IPS-18a (cell line): ENCODE results near the gene FBN3.
"Not testable (repeated sequence)": the region's sequence is repeated elsewhere in the genome, so short reads cannot be mapped to it uniquely, and the experiment has no call there.

Source experiments
- H3K27ac ChIP-seq: one replicate; pipeline ENCODE4 v1.5.1; 2013; ENCODE audit warnings: low read length
- H3K27me3 ChIP-seq: one replicate; pipeline ENCODE4 v1.6.1; 2013; ENCODE audit warnings: mild to moderate bottlenecking, low read length; ENCODE audit not compliant: control insufficient read depth, insufficient read depth
- H3K36me3 ChIP-seq: one replicate; pipeline ENCODE4 v1.6.1; 2013; ENCODE audit warnings: low read depth, low read length; ENCODE audit not compliant: control insufficient read depth
- H3K4me1 ChIP-seq: one replicate; pipeline ENCODE4 v1.6.1; 2013; ENCODE audit warnings: low read depth, low read length; ENCODE audit not compliant: control insufficient read depth
- H3K4me3 ChIP-seq: one replicate; pipeline ENCODE4 v1.5.1; 2013; ENCODE audit warnings: low read length
- H3K9ac ChIP-seq: one replicate; pipeline ENCODE4 v1.6.1; 2013; ENCODE audit warnings: mild to moderate bottlenecking, low read length, moderate library complexity
- H3K9me3 ChIP-seq: one replicate; pipeline ENCODE4 v1.6.1; 2013; ENCODE audit warnings: low read depth, low read length; ENCODE audit not compliant: control insufficient read depth

The FBN3 gene

DNA sequence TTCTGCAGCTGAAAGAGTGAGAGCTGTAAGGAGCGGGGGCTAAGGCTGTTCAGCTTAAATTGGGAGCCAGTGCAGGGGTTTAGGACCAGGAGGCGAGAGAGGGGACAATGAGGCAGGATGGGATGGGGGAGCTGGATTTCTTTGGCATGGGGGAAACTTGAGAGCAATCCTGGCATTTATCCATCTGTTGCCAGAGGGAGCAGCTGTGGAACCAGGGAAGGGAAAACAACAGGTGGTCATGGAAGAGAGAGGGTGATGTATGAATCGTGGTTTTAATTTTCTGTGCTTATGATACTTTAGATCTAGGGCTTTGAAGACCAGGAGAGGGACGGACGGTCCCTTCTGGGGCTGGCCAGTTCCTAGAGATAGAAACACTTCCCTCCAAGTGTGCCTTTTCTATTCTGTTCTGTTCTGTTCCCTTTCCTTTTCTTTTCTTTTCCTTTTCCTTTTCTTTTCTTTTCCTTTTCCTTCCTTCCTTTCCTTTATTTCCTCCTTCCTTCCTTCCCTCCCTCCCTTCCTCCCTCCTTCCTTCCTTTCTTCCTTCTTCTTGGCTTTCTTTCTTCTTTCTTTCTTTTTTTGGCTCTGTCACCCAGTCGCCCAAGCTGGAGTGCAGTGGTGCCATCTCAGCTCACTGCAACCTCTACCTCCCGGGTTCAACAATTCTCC lies 112.8 kb downstream of the FBN3 start:
- Histone ChIP-seq H3K9ac (no peak overlapping the region), H3K27ac (no peak overlapping the region), H3K27me3 (no peaks in the 10 kb centered on the region), H3K36me3 (no peaks in the 10 kb centered on the region), H3K9me3 (no peaks in the 10 kb centered on the region), H3K4me3 (no peak overlapping the region), H3K4me1 (peaks cover 20% of the 10 kb centered on the region)

DNA sequence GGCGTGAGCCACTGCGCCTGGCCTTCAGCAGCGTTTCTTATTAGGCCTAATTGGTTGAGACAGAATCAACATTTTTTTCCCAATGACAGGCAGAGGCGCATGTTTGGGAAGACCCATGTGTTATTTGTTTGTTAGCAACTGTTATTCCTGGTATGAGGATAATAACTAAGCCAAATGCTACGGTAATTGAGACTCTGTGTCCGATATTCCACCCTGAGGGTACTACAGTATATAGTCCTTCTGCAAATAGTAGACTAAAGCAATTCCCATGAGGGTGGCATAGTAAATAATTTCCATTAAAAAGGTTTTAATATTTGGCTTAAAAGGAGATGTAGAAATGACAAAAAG lies 115.2 kb downstream of the FBN3 start:
- H3K4me1 ChIP-seq, result peaks cover 20% of the 10 kb centered on the region
- H3K9me3 ChIP-seq, result no peaks in the 10 kb centered on the region
- no peaks in the 10 kb centered on the region for H3K36me3 ChIP-seq
- H3K4me3 ChIP-seq, result no peak overlapping the region
- no peaks in the 10 kb centered on the region for H3K27me3 ChIP-seq
- H3K9ac ChIP-seq, result no peak overlapping the region
- H3K27ac ChIP-seq, result no peak overlapping the region

DNA sequence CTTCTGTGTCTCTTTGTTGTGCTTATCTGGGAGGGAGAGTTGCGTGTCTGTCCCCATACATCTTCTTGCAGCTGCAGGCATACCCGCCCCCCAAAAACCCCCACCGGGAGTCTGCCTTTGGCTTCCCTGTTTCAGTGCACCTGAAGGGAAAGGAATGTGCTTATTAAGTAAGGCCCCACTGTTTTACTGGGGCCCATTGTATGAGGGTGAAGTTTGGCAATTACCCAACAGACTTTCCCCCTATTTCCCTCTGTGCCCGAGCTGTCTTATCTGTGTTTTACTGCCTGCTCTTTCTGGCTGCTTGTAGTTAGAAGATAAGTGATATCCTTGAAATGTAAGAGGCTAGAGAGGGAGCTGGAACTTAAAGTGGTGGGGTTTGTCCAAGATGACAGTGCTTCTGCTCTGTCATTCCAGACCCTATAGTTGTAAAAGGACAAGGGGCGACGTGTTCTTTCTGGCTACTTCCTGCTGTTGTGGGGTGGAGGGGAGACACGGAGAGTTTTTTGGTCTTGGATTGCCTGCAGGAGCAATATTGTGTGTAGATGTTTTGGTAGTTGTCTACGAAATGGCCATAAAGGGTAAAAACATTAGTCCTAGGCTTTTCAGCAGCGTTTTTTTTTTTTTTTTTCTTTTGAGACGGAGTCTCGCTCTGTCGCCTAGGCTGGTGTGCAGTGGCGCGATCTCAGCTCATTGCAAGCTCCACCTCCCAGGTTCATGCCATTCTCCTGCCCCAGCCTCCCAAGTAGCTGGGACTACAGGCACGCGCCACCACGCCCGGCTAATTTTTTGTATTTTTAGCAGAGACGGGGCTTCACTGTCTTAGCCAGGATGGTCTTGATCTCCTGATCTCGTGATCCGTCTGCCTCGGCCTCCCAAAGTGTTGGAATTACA lies 115.9 kb downstream of the FBN3 start:
- Histone ChIP-seq H3K4me3 (peak overlapping the region; percentile 39), H3K9ac (peak overlapping the region; percentile 4), H3K4me1 (peaks cover 25% of the 10 kb centered on the region), H3K27ac (peak overlapping the region; percentile 68)
- H3K27me3 ChIP-seq, H3K9me3 ChIP-seq, H3K36me3 ChIP-seq: not testable (repeated sequence)

DNA sequence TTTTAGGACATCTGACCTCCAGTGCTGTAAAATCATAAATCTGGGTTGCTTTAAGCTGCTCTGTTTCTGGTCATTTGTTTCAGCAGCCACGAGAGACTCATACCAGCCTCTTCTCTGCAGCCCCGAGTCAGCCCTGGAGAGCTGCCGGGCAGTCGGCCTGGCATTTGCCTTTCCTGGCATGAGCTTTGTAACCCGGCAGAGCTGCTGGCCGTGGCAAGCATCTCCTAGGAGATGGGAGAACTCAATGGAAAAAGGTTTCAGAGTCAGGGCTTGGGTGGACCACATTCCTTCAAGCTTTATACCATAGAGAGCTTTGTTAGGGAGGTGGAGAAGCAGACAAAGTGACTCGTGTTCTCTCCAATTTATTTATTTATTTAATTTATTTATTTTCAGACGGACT lies 118.4 kb downstream of the FBN3 start:
- H3K4me1 ChIP-seq, result peaks cover 21% of the 10 kb centered on the region
- no peaks in the 10 kb centered on the region for H3K9me3 ChIP-seq
- no peak overlapping the region for H3K9ac ChIP-seq
- H3K36me3 ChIP-seq, result no peaks in the 10 kb centered on the region
- H3K27ac ChIP-seq, result no peak overlapping the region
- H3K27me3 ChIP-seq, result no peaks in the 10 kb centered on the region
- no peak overlapping the region for H3K4me3 ChIP-seq

DNA sequence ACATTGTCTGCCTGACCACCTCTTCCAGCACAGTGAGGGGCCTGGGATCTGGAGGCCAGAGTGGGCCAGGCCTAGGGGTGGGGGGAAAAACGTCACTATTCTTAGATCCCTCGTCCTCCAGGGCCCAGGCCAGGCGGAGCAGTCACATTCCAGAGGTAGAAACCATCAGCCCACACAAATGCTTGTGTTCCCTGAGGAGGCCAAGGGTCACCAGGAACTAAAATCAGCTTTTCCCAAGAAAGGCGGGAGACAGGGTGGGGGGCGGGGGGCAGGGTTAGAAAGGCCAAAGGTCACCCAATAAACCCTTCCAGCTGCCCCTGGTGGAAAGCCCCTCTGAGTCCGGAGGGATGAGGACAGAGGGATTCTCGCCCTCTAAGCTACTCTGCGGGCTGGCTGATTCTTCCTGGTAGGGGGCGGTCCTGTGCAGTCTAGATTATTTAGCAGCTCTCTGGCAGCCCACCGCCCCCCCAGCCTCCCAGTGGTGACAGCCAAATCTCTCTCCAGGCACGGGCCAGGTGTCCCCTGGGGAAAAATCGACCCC lies 120.4 kb downstream of the FBN3 start:
- Histone ChIP-seq H3K9ac (no peak overlapping the region), H3K4me1 (peaks cover 18% of the 10 kb centered on the region), H3K36me3 (no peaks in the 10 kb centered on the region), H3K4me3 (no peak overlapping the region), H3K9me3 (no peaks in the 10 kb centered on the region), H3K27ac (no peak overlapping the region), H3K27me3 (no peaks in the 10 kb centered on the region)

DNA sequence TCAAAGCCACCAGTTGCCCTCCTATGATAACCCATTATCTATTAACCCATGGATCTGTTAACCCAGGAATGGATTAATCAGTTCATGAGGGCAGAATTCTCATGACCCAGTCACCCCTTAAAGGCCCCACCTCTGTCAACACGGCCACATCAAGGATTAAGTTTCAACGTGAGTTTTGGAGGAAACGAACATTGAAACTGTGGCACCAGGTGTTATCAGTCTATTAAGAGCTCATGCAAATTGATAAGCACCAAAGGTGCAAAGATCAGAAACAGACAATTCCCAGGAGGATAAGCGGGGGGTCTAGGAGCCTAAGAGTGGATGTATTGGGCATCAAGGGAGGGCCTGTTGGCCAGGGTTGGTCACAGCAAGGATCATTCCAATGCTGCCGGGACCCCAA lies 124.1 kb downstream of the FBN3 start:
- no peak overlapping the region for H3K4me3 ChIP-seq
- no peak overlapping the region for H3K27ac ChIP-seq
- H3K36me3 ChIP-seq, result no peaks in the 10 kb centered on the region
- H3K9me3 ChIP-seq, result no peaks in the 10 kb centered on the region
- no peak overlapping the region for H3K9ac ChIP-seq
- H3K27me3 ChIP-seq, result no peaks in the 10 kb centered on the region
- H3K4me1 ChIP-seq, result peaks cover 6% of the 10 kb centered on the region

DNA sequence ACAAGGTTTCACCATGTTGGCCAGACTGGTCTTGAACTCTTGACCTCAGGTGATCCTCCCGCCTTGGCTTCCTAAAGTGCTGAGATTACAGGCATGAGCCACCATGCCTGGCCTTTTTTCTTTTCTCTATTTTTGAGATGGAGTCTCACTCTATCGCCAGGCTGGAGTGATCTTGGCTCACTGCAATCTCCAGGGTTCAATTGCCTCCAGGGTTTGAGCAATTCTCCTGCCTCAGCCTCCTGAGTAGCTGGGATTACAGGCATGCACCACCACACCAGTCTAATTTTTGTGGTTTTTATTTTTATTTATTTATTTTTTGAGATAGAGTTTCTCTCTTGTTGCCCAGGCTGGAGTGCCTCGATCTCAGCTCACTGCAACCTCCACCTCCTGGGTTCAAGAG lies 125.1 kb downstream of the FBN3 start:
- H3K27me3 ChIP-seq, H3K9ac ChIP-seq, H3K4me3 ChIP-seq, H3K27ac ChIP-seq, H3K9me3 ChIP-seq, H3K36me3 ChIP-seq, H3K4me1 ChIP-seq: not testable (repeated sequence)

DNA sequence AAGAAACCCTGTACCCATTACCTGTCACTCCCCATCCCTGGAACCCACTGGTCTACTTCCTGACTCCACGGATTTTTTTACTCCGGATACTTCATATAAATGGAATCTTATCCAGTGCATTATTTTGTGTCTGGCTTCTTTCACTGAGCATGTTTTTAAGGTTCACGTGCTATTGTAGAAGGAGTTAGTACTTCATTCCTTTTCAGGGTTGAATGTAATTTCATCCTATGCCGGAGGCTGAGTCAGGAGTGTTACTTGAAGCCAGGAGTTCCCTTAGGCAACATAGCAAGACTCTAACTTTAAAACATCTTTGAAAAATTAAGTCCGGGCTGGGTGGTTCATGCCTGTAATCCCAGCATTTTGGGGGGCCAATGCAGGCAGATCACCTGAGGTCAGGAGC lies 126.0 kb downstream of the FBN3 start:
- Histone ChIP-seq H3K9ac (no peak overlapping the region), H3K27me3 (no peaks in the 10 kb centered on the region), H3K4me1 (no peaks in the 10 kb centered on the region), H3K4me3 (no peak overlapping the region), H3K9me3 (no peaks in the 10 kb centered on the region), H3K36me3 (no peaks in the 10 kb centered on the region), H3K27ac (no peak overlapping the region)

DNA sequence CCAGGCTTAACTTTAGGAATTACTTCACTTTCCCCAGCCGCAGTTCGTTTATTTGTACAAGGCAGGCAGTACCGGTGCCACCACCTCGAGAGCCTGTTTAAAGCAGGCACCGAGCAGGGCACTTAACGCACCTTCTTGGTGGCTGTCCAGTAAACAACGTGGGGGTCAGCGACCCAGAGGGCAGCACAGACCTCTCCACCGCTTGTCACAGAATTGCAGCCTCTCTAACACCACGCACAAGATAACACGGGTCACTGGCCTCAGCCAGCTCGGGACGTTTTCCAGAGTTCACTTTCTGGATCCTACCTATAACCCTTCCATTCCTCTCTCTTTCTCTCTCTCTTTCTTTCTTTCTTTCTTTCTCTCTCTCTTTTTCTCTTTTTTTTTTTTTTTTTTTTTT lies 127.1 kb downstream of the FBN3 start:
- Histone ChIP-seq H3K36me3 (no peaks in the 10 kb centered on the region), H3K9me3 (no peaks in the 10 kb centered on the region), H3K27me3 (no peaks in the 10 kb centered on the region), H3K4me1 (no peaks in the 10 kb centered on the region), H3K9ac (no peak overlapping the region), H3K4me3 (no peak overlapping the region), H3K27ac (no peak overlapping the region)

DNA sequence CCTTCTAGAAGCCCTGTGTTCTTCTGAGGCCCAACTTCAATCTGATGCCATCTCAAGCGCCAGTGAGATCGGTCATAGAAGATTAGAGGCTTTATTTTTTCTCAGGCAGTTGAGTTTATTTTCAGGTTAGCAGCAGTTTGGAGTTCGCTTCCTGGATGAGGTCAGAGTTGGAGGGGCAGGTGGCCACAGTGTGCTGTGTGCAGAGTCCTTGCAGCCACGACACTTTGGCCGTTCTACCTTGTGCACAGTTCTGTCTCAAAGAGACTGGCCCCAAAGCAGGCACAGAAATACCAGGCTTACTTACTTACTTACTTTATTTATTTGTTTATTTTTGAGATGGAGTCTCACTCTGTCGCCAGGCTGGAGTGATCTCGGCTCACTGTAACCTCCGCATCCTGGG lies 128.0 kb downstream of the FBN3 start:
- no peaks in the 10 kb centered on the region for H3K27me3 ChIP-seq
- no peaks in the 10 kb centered on the region for H3K9me3 ChIP-seq
- H3K9ac ChIP-seq, result no peak overlapping the region
- no peaks in the 10 kb centered on the region for H3K4me1 ChIP-seq
- no peaks in the 10 kb centered on the region for H3K36me3 ChIP-seq
- no peak overlapping the region for H3K4me3 ChIP-seq
- H3K27ac ChIP-seq, result no peak overlapping the region

DNA sequence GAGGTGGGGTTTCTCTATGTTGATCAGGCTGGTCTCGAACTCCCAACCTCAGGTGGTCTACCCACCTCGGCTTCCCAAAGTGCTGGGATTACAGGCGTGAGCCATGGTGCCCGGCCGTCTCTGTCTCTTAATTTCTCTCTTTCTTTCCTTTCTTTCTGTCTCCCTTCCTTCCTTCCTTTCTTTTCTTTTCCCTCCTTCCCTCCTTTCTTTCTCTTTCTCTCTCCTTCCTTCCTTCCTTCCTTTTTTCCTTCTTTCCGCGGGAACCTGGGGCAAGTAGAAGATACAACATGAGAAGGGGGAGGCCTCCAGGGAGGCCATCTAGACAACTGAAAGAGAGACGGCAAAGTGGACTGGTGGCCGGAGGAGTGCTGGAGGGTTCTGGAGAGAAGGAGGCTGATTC lies 128.7 kb downstream of the FBN3 start:
- no peak overlapping the region for H3K27ac ChIP-seq
- no peaks in the 10 kb centered on the region for H3K9me3 ChIP-seq
- no peaks in the 10 kb centered on the region for H3K36me3 ChIP-seq
- no peak overlapping the region for H3K4me3 ChIP-seq
- no peaks in the 10 kb centered on the region for H3K4me1 ChIP-seq
- H3K27me3 ChIP-seq, result no peaks in the 10 kb centered on the region
- H3K9ac ChIP-seq, result no peak overlapping the region

DNA sequence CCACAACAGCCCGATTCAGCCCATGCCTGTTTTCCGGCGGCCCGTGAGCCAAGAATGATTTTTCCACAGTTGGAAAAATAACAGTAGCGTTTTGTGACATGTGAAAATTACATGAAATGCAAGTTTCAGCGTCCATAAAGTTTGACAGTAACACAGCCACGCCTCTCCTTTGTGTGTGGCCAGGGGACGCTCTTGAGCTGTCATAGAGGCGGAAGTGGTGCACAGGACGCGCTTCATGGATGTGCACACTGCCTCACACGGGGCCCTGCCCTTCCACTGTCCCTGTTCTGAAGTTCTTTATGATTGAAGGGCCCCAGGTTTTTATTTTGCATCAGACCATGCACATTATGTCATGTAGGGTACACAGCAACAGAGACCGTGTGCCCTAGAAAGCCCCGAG lies 131.6 kb downstream of the FBN3 start:
- H3K27me3 ChIP-seq, result no peaks in the 10 kb centered on the region
- H3K4me3 ChIP-seq, result no peak overlapping the region
- H3K27ac ChIP-seq, result no peak overlapping the region
- no peak overlapping the region for H3K9ac ChIP-seq
- no peaks in the 10 kb centered on the region for H3K36me3 ChIP-seq
- no peaks in the 10 kb centered on the region for H3K9me3 ChIP-seq
- no peaks in the 10 kb centered on the region for H3K4me1 ChIP-seq
